ENCODE results near the gene TMEM229A.
"Not testable (repeated sequence)": the region's sequence is repeated elsewhere in the genome, so short reads cannot be mapped to it uniquely, and the experiment has no call there.

TMEM229A gene

DNA sequence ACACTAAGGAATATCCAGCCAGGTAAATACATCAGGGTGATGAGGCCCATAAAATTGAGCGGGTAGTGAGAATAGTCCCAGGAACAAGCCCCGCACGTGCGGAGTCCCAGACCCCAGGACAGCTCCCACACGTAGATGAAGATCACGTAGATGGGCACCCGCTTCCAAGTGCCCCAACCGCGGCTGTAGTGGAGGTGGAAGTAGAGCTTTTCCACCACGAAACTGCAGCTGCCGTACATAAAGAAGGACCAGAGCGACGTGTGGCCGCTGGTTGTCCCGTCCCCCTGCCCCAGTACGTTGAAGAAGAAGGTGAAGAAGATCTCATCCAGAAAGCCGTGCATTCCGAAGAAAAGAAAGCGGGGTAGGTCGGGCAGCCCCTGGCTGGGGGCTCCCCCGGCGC, 948 bp downstream of the TMEM229A start:
- no peak for DNase-seq

DNA sequence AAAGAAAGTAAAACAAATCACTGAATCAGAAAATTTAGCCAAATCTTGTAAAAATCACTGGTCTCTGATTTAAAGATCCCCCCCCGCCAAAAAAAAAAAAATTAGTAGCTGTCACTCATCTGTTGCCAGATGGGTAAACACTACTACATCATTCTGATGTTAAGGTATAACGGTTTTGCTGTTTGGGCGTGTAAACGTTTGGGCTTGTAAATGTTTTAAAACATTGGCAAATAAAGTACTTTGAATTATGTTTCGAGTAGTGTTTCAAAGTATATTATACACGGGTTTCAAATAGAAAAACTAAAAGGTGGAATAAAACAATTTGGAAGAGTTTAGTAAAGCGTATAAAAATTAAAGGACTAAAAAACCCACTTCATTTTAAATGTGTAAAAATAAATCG, 1.5 kb downstream of the TMEM229A start:
- no peak for DNase-seq

- no peak for DNase-seq
Measured at GRCh38 chr7:124030964-124031363, 1.9 kb downstream of the TMEM229A start.

DNA sequence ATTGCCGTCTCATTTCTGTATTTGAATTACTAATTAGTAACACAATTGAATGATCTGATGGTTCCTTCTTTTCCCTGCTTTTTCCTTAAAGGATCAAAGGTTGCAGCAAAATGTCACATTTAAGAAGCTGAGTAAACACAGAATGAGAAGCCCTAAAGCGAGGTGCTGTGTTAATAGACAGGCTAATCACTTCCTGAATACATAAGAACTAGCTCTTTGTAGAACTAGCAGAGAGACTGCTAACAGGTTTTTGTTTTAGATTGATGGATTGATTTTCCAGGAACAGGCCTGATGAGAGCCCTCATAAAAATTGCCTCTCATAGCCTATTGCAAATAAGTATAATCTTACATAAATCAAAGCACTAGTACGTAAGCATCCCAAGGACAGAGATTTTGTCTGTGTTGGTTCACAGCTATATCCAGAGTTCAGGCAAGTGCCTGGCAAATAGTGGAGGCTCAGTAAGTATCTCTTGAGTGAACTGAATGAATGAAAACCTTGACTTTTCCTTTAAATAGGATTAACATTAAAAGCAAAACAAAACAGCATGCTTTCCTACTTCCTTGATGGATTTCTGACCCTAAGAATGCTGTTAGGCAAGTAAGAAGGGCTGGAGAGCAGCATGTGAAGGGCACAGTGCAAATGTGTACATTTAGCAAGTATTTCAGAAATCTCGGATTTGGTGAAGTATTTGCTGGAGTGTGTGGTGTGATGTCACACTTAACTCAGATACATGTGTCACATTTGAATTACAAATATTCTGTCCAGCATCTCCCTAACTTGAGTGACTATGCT, 3.3 kb downstream of the TMEM229A start:
- no peak for DNase-seq

DNA sequence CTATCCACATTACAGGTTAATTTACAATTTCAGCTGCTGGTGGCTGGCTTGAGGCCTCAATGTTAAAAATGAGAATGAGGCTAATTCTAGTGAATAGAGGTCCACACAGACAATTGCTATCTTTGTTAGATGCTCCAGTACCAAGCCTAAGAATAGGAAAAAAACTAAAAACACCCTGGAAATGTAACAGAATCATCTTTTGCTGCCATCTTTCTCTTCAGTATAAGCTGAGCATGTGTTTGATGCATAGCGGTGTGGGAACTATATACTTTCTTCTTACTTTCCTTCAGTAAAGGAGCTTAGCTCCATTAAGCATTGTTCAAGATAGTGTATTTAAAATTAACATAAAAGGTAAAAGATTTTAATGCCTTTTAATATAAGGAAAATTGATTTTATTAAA, 5.6 kb downstream of the TMEM229A start:
- DNase-seq: no peak

DNA sequence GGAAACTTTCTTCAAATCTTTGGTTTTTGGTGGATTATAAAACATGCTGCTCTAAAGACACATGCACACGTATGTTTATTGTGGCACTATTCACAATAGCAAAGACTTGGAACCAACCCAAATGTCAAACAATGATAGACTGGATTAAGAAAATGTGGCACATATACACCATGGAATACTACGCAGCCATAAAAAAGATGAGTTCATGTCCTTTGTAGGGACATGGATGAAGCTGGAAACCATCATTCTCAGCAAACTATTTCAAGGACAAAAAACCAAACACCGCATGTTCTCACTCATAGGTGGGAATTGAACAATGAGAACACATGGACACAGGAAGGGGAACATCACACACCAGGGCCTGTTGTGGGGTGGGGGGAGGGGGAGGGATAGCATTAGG, 8.5 kb downstream of the TMEM229A start:
- not testable (repeated sequence) for DNase-seq

GRCh38 chr7:124022551-124022950, 10.3 kb downstream of the TMEM229A start:
- no peak for DNase-seq

GRCh38 chr7:124020060-124020459, 12.8 kb downstream of the TMEM229A start:
- no peak for DNase-seq

GRCh38 chr7:124013306-124013705, 19.6 kb downstream of the TMEM229A start:
- DNase-seq: no peak

DNA sequence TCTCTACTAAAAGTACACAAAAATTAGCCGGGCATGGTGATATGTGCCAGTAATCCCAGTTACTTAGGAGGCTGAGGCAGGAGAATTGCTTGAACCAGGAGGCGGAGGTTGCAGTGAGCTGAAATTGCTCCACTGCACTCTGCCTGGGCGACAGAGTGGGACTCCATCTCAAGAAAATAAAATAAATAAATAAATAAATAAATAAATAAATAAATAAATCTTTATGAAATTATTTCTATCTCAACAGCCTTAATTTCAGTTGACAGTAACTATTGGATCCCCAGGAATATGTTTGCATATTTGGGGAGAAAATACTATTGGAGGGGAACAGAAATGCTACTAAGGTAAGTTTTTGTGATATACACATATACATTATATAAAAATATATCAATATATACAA, 20.0 kb downstream of the TMEM229A start:
- no peak for DNase-seq

DNA sequence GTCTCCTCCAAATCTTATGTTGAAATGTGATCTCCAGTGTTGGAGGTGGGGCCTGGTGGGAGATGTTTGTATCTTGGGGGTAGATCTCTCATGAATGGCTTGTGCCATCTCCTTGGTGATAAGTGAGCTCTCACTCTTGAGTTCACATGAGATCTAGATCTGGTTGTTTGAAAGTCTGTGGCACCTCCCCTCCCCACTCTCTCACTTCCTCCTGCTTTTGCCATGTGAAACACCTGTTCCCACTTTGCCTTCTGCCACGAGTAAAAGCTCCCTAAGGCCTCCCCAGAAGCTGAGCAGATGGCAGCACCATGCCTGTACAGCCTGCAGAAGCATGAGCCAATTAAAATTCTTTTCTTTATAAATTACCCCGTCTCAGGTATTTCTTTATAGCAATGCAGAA, 23.5 kb downstream of the TMEM229A start:
- no peak for DNase-seq

- DNase-seq: not testable (repeated sequence)
Measured at GRCh38 chr7:124008296-124008695, 24.6 kb downstream of the TMEM229A start.

GRCh38 chr7:123999703-124000102, 33.2 kb downstream of the TMEM229A start:
- no peak for DNase-seq

DNA sequence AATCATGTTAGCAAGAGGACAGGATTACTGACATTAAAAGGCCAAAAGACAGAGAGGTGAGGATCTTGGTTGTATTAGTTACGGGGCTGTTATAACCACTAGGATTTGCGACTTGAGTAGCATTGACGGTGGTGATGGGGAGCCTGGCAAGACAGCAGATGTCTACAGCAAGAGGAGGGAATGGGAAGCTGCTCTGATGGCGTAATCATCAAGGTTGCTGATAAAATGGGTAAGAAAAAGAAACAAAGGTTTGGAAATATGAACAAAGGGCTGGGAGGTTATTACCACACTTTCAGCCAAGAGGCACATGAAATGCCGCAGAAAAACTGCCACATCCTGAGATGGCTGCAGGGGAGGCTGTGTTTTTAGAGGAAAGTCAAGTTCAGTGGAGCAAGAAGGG, 33.9 kb downstream of the TMEM229A start:
- no peak for DNase-seq

GRCh38 chr7:123996327-123996625, 36.6 kb downstream of the TMEM229A start:
- DNase-seq: no peak

DNA sequence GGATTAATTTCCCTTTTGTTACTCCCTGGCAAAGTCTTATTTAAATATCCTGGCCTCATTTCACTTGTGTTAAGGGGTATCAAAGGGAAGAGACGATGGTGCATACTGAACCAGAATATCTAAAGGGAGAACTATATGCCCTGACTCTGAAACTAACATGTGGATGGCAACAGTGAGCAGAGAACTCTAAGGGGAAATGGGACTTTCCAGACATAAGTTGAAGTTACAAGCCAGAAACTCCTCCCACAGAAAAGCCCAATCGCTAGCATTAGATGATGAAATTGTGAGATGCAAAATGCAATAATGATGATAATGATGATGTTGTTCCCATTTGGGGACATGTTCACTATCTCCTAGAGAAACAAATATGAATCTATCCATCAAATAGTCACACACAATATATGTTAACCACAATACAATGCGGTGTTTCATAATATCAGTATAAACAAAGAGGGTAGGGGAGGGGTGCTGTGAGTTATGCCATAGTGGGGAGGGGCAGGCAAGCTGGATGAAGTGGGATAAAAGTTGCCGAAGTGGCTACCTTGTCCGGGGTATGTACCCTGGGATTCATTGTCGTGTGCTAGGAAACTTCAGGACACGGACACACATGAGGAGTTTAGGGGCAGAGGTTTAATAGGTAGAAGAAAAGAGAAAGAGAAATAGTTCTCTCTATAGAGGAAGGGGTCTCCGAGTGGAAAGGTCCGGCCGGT, 37.1 kb downstream of the TMEM229A start:
- no peak for DNase-seq

DNA sequence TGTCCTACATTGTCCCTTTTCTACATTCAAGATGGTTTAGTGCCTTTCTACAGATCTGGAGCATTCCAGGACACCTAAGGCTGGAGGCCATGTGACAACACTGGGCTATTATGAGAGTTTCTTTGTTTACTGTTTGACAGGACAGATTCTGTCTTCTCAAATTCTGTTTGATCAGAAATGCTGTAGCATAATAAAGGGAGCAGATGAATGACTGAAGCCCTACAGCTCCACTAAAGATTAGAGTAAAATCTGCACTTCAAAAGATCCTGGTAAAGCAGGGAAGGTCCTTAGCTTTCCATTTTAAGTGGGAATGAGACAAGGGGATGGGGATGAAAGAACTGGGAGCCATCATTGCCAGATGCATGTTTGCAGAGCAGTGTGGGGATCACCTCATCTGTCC, 38.4 kb downstream of the TMEM229A start:
- DNase-seq: no peak

GRCh38 chr7:123993996-123994395, 38.9 kb downstream of the TMEM229A start:
- DNase-seq: no peak

DNA sequence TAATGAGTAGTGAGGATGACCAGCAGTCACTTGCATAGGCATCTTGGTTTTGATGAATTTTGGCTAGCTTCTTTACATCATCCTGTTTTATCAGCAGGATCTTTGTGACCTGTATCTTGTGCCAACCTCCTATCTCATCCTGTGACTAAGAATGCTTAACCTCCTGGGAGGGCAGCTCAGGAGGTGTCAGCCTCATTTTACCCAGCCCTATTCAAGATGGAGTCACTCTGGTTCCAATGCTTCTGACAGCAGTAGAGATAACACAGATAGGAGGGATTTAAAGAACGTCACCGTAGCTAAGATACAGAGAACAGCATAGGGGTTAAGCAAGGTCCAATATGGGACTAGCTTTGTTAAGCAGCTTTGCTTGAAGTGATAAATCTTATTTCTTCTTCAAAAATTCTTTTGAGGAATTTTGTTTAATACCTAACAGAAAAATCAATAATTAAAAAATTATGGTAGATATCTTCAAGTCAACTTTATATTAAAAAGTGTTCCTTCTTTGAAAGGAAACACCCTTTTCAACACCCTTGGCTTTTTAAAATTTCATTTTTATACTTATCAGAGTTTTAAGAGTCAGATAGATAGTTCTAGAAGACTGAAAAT, 39.9 kb downstream of the TMEM229A start:
- no peak for DNase-seq

DNA sequence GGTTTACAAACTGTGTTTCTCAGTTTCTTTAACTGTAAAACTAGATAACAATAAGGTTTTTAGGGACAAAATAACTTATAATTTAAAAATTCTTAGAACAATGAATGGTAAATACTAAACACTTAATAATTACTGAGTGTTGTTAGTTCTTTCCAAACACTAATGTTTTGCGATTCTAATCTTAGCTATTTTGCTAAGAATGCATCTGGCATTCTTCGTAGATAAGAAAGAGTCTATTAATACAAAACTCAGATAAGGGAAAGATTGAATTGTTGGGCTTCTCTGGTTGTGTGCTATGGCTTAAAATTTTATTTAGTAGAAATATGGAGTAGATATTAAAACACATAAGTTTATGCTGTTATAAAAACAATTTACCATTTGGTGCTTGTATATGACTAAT, 45.4 kb downstream of the TMEM229A start:
- no peak for DNase-seq
